H9 (cell line): ENCODE measurements around the gene CTRL. TPM values are rescaled to one million over a fixed set of nuclear protein-coding genes. Genes with fewer than 3 reads are reported as not detected.

ENCODE experiments used
- DNase-seq: peaks from one replicate; pipeline ENCODE4 v3.0.0-alpha.2; 2017
- H2AFZ ChIP-seq: one replicate; pipeline ENCODE4 v1.6.1; 2013; ENCODE audit warnings: mild to moderate bottlenecking, low read length, control low read depth, moderate library complexity
- H2AK5ac ChIP-seq: 2 replicates; pipeline ENCODE4 v1.6.1; 2013; ENCODE audit warnings: low read length, control low read depth, mixed read lengths; ENCODE audit not compliant: insufficient read length
- H2BK120ac ChIP-seq: one replicate; pipeline ENCODE4 v1.6.1; 2013; ENCODE audit warnings: low read depth, mild to moderate bottlenecking, low read length, control low read depth, inconsistent platforms; ENCODE audit not compliant: poor library complexity, severe bottlenecking
- H2BK12ac ChIP-seq: 2 replicates; pipeline ENCODE4 v1.6.1; 2013; ENCODE audit warnings: low read length, control low read depth, mixed read lengths, low read depth; ENCODE audit not compliant: insufficient read length
- H2BK15ac ChIP-seq: 2 replicates; pipeline ENCODE4 v1.6.1; 2013; ENCODE audit warnings: low read depth, low read length, control low read depth
- H2BK20ac ChIP-seq: one replicate; pipeline ENCODE4 v1.6.1; 2013; ENCODE audit warnings: low read depth, mild to moderate bottlenecking, low read length, control low read depth, inconsistent platforms; ENCODE audit not compliant: poor library complexity, severe bottlenecking
- H2BK5ac ChIP-seq: 2 replicates; pipeline ENCODE4 v1.6.1; 2013; ENCODE audit warnings: low read length, control low read depth, mixed read lengths; ENCODE audit not compliant: insufficient read length
- H3K14ac ChIP-seq: 2 replicates; pipeline ENCODE4 v1.6.1; 2013; ENCODE audit warnings: low read length, control low read depth; ENCODE audit not compliant: insufficient read depth
- H3K18ac ChIP-seq: 2 replicates; pipeline ENCODE4 v1.6.1; 2013; ENCODE audit warnings: low read depth, mild to moderate bottlenecking, mixed read lengths, low read length, control low read depth; ENCODE audit not compliant: insufficient read length
- H3K23ac ChIP-seq: 2 replicates; pipeline ENCODE4 v1.6.1; 2013; ENCODE audit warnings: low read length, control low read depth, mixed read lengths, low read depth; ENCODE audit not compliant: insufficient read length
- H3K23me2 ChIP-seq: 2 replicates; pipeline ENCODE4 v1.6.1; 2013; ENCODE audit warnings: low read depth, mild to moderate bottlenecking, mixed read lengths, low read length, control low read depth; ENCODE audit not compliant: insufficient read length, poor library complexity, severe bottlenecking
- H3K27ac ChIP-seq: 2 replicates; pipeline ENCODE4 v1.5.1; 2013; ENCODE audit warnings: low read length, control low read depth, mixed read lengths, low read depth; ENCODE audit not compliant: insufficient read length
- H3K27me3 ChIP-seq: 2 replicates; pipeline ENCODE4 v1.6.1; 2013; ENCODE audit warnings: low read length, control low read depth, inconsistent platforms; ENCODE audit not compliant: insufficient read depth
- H3K4ac ChIP-seq: 2 replicates; pipeline ENCODE4 v1.6.1; 2013; ENCODE audit warnings: low read depth, mild to moderate bottlenecking, control low read depth, inconsistent platforms, low read length, moderate library complexity
- H3K4me1 ChIP-seq: 2 replicates; pipeline ENCODE4 v1.6.1; 2013; ENCODE audit warnings: low read length, control low read depth, inconsistent platforms; ENCODE audit not compliant: insufficient read depth
- H3K4me2 ChIP-seq: 2 replicates; pipeline ENCODE4 v1.6.1; 2013; ENCODE audit warnings: low read length, control low read depth, mixed read lengths; ENCODE audit not compliant: insufficient read length, insufficient read depth
- H3K56ac ChIP-seq: 2 replicates; pipeline ENCODE4 v1.6.1; 2013; ENCODE audit warnings: low read depth, mild to moderate bottlenecking, mixed read lengths, low read length, control low read depth; ENCODE audit not compliant: insufficient read length
- H3K79me1 ChIP-seq: 2 replicates; pipeline ENCODE4 v1.6.1; 2013; ENCODE audit warnings: low read depth, mild to moderate bottlenecking, moderate library complexity, low read length, control low read depth, inconsistent platforms; ENCODE audit not compliant: insufficient read depth, poor library complexity, severe bottlenecking
- H3K79me2 ChIP-seq: 2 replicates; pipeline ENCODE4 v1.6.1; 2013; ENCODE audit warnings: low read length, control low read depth, inconsistent platforms; ENCODE audit not compliant: insufficient read depth
- H3K9ac ChIP-seq: 2 replicates; pipeline ENCODE4 v1.6.1; 2013; ENCODE audit warnings: low read length, control low read depth, mixed read lengths; ENCODE audit not compliant: insufficient read length; ENCODE audit errors: extremely low read depth
- H3K9me3 ChIP-seq: one replicate; pipeline ENCODE4 v1.6.1; 2013; ENCODE audit warnings: low read depth, low read length, inconsistent platforms; ENCODE audit not compliant: control insufficient read depth
- H3T11ph ChIP-seq: one replicate; pipeline ENCODE4 v1.6.1; 2013; ENCODE audit warnings: mild to moderate bottlenecking, low read length, control low read depth, inconsistent platforms
- H4K20me1 ChIP-seq: one replicate; pipeline ENCODE4 v1.6.1; 2013; ENCODE audit not compliant: control insufficient read depth, insufficient read length, insufficient read depth
- H4K5ac ChIP-seq: 2 replicates; pipeline ENCODE4 v1.6.1; 2013; ENCODE audit warnings: low read depth, mild to moderate bottlenecking, mixed read lengths, low read length, control low read depth; ENCODE audit not compliant: insufficient read length
- H4K8ac ChIP-seq: replicated peaks from 2 replicates; pipeline ENCODE4 v1.6.1; 2013; ENCODE audit warnings: low read length, control low read depth, mixed read lengths, low read depth; ENCODE audit not compliant: insufficient read length
- H4K91ac ChIP-seq: 2 replicates; pipeline ENCODE4 v1.6.1; 2013; ENCODE audit warnings: low read depth, mild to moderate bottlenecking, moderate library complexity, mixed read lengths, low read length, control low read depth; ENCODE audit not compliant: insufficient read length
- H3K27ac Mint-ChIP-seq, 3 experiments: 2 replicates in 2 of 3; 3 replicates in 1 of 3; pipeline ENCODE4 v1.8.0; 2020 to 2021; ENCODE audit warnings: mixed read lengths in 3 of 3, mild to moderate bottlenecking in 1 of 3, moderate library complexity in 1 of 3
- H3K27me3 Mint-ChIP-seq: 2 replicates; pipeline ENCODE4 v1.8.0; 2021; ENCODE audit warnings: low read depth, mild to moderate bottlenecking, moderate library complexity, mixed read lengths
- H3K36me3 Mint-ChIP-seq, 3 experiments: 2 replicates in 2 of 3; 3 replicates in 1 of 3; pipeline ENCODE4 v1.8.0; 2020 to 2021; ENCODE audit warnings: low read depth in 3 of 3, mixed read lengths in 3 of 3; ENCODE audit not compliant: insufficient read depth in 1 of 3
- H3K4me1 Mint-ChIP-seq, 2 experiments: 2 replicates each; pipeline ENCODE4 v1.8.0; 2020; ENCODE audit warnings: mixed read lengths in 2 of 2
- H3K4me3 Mint-ChIP-seq, 2 experiments: 2 replicates in 1 of 2; 3 replicates in 1 of 2; pipeline ENCODE4 v1.8.0; 2020 to 2021; ENCODE audit warnings: mild to moderate bottlenecking in 2 of 2, mixed read lengths in 2 of 2, moderate library complexity in 1 of 2
- H3K9me3 Mint-ChIP-seq, 2 experiments: 2 replicates in 1 of 2; 3 replicates in 1 of 2; pipeline ENCODE4 v1.8.0; 2020; ENCODE audit warnings: mild to moderate bottlenecking in 2 of 2, mixed read lengths in 2 of 2, moderate library complexity in 1 of 2
- CTCF ChIP-seq: fragments of 200-600 bp; sonication (generic); conservative IDR thresholded peaks from 3 replicates; pipeline ENCODE4 v1.8.0; 2021; ENCODE audit warnings: antibody characterized with exemption, mild to moderate bottlenecking
- WGBS: extraction: QIAGEN DNeasy Blood & Tissue Kit; methylation state at CpG from one replicate; pipeline ENCODE4 v1.1.7; 2013; ENCODE audit warnings: missing lambda C conversion rate, low lambda C conversion rate, mixed read lengths; ENCODE audit not compliant: insufficient read length; ENCODE audit errors: extremely low coverage; 5-methylcytosine and 5-hydroxymethylcytosine counted together
- total RNA-seq: library from RNA; stranded (reverse); gene quantifications from 2 replicates; pipeline ENCODE4 v1.2.1, GENCODE V29; 2021

CTRL gene
- total RNA-seq, 1 experiment from 2014 or later, result 2.7 TPM

DNA sequence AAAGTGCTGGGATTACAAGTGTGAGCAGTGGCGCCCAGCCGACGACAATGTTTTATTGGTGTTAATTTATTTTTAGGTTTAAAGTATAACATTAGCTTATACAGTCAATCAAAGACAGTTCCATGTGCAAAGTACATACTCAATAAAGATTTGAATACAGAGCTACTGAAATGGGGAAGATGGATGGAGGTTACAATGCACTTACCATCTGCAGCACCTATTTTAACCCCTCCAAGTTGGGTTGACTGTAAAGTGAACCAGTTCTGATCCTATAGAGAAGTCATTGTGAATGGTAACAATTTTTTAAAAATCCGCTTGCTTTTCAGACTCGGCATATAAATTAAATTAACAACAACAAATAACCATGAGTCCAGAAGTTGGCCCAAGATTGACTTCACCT, 39.3 kb downstream of the CTRL start:
- H4K20me1 ChIP-seq, result no peaks in the 10 kb centered on the region
- no peak overlapping the region for H2AFZ ChIP-seq
- peaks cover 6% of the 10 kb centered on the region for H3K23me2 ChIP-seq
- H3K4me2 ChIP-seq, result peak overlapping the region; percentile 35
- H2BK5ac ChIP-seq, result no peak overlapping the region
- H3K18ac ChIP-seq, result no peak overlapping the region
- TF ChIP-seq CTCF, result no peak
- Mint-ChIP-seq H3K36me3 (no peaks in the 10 kb centered on the region), H3K4me3 (peak overlapping the region; percentile 95 to 98), H3K27ac (peak overlapping the region; percentile 75 to 96 (median 93); a peak in 6 of 7 replicates), H3K9me3 (no peaks in the 10 kb centered on the region), H3K27me3 (no peaks in the 10 kb centered on the region), H3K4me1 (peaks cover 16 to 19% of the 10 kb centered on the region in 2 experiments)
- peaks cover 8% of the 10 kb centered on the region; the same call in 1 of the 2 replicates for H3K79me2 ChIP-seq
- H2BK12ac ChIP-seq, result no peak overlapping the region
- DNase-seq, result no peak
- no peak overlapping the region for H2AK5ac ChIP-seq
- H3K4ac ChIP-seq, result no peak overlapping the region
- H3K79me1 ChIP-seq, result peaks cover 7% of the 10 kb centered on the region
- no peak overlapping the region for H3K14ac ChIP-seq
- no peak overlapping the region for H3K27ac ChIP-seq
- WGBS, result no CpG with 5 or more reads among the region's 5 CpGs
- H4K5ac ChIP-seq, result no peak overlapping the region
- H3T11ph ChIP-seq, result no peak overlapping the region
- H4K8ac ChIP-seq, result no peak overlapping the region
- H2BK20ac ChIP-seq, result no peak overlapping the region
- no peak overlapping the region for H3K9ac ChIP-seq
- no peak overlapping the region for H3K23ac ChIP-seq
- no peak overlapping the region for H4K91ac ChIP-seq
- H3K9me3 ChIP-seq, result no peaks in the 10 kb centered on the region
- H3K27me3 ChIP-seq, result no peaks in the 10 kb centered on the region
- H3K4me1 ChIP-seq, result no peaks in the 10 kb centered on the region
- no peak overlapping the region for H2BK120ac ChIP-seq
- no peak overlapping the region for H2BK15ac ChIP-seq
- H3K56ac ChIP-seq, result no peak overlapping the region
